HEK293 (cell line): ENCODE results near the gene LUC7L2.

Experiments
- CTCF ChIA-PET: fragments of 350-600 bp; formaldehyde crosslinking; extraction: SDS; loops from one replicate; lab custom pipeline; 2021; ENCODE audit warnings: antibody characterized with exemption; lab: Yijun Ruan, JAX
- POLR2A ChIA-PET: fragments of 300-600 bp; formaldehyde crosslinking; extraction: SDS; loops from one replicate; lab custom pipeline; 2020; ENCODE audit warnings: antibody characterized with exemption, inconsistent platforms; lab: Yijun Ruan, JAX
- H3K27ac ChIP-seq: fragments of 200-500 bp; sonication (Bioruptor generic); 2 replicates; pipeline ENCODE4 v1.5.1; 2014; ENCODE audit warnings: low read depth, low read length, control low read depth, inconsistent platforms; ENCODE audit errors: extremely low read depth
- H3K36me3 ChIP-seq, 2 experiments: fragments of 200-500 bp in 1 of 2; sonication (Bioruptor generic) in 1 of 2; 1 replicate in 1 of 2; 2 replicates in 1 of 2; pipeline ENCODE4 v1.5.1; 2014 to 2017; ENCODE audit warnings: inconsistent platforms in 2 of 2, low read length in 2 of 2; ENCODE audit not compliant: control insufficient read depth in 2 of 2, insufficient read depth in 1 of 2
- H3K4me1 ChIP-seq: fragments of 200-500 bp; sonication (Bioruptor generic); 2 replicates; pipeline ENCODE4 v1.5.1; 2014; ENCODE audit warnings: mild to moderate bottlenecking, low read length, inconsistent platforms; ENCODE audit not compliant: control insufficient read depth, insufficient read depth
- H3K4me3 ChIP-seq: 2 replicates; pipeline ENCODE4 v1.5.1; 2011; ENCODE audit warnings: low read depth, mild to moderate bottlenecking, control low read depth, low read length, moderate library complexity
- H3K9me3 ChIP-seq: fragments of 200-500 bp; sonication (Bioruptor generic); 2 replicates; pipeline ENCODE4 v1.5.1; 2014; ENCODE audit warnings: low read depth, low read length, inconsistent platforms; ENCODE audit not compliant: control insufficient read depth, insufficient read depth
- HOXD13 ChIP-seq: sonication (generic); formaldehyde crosslinking; IDR thresholded peaks from 2 replicates; pipeline ENCODE4 v1.8.0; 2022; ENCODE audit warnings: missing genetic modification reagents, borderline replicate concordance
- TRIM28 ChIP-seq: IDR thresholded peaks from 2 replicates; pipeline ENCODE4 v1.6.1; 2011; ENCODE audit warnings: low read length, control low read depth, borderline replicate concordance
- ZBTB1 ChIP-seq: fragments of 450-650 bp; formaldehyde crosslinking; IDR thresholded peaks from 2 replicates; pipeline ENCODE4 v1.5.1; 2016; ENCODE audit warnings: missing biosample characterization, missing genetic modification characterization
- ZNF114 ChIP-seq: fragments of 450-650 bp; formaldehyde crosslinking; IDR thresholded peaks from 2 replicates; pipeline ENCODE4 v1.5.0; 2017; ENCODE audit warnings: missing biosample characterization, missing genetic modification characterization
- ZNF121 ChIP-seq: fragments of 450-650 bp; formaldehyde crosslinking; IDR thresholded peaks from 2 replicates; pipeline ENCODE4 v1.5.1; 2016; ENCODE audit warnings: missing biosample characterization, missing genetic modification characterization
- ZNF138 ChIP-seq: fragments of 450-650 bp; formaldehyde crosslinking; IDR thresholded peaks from 2 replicates; pipeline ENCODE4 v1.5.1; 2016; ENCODE audit warnings: missing biosample characterization, missing genetic modification characterization, borderline replicate concordance
- ZNF274 ChIP-seq, 2 experiments: fragments of 200-500 bp in 1 of 2; fragments of 450-650 bp in 1 of 2; sonication (Bioruptor generic) in 1 of 2; formaldehyde crosslinking in 1 of 2; IDR thresholded peaks; 2 replicates each; pipeline versions ENCODE4 v1.5.1 to v1.6.1; 2014 to 2016; ENCODE audit warnings: borderline replicate concordance in 1 of 2, inconsistent platforms in 1 of 2, low read length in 1 of 2, missing biosample characterization in 1 of 2, missing genetic modification characterization in 1 of 2
- ZNF302 ChIP-seq: fragments of 450-650 bp; formaldehyde crosslinking; IDR thresholded peaks from 2 replicates; pipeline ENCODE4 v1.5.1; 2016; ENCODE audit warnings: missing biosample characterization, missing genetic modification characterization, low read depth
- ZNF366 ChIP-seq: fragments of 450-650 bp; formaldehyde crosslinking; conservative IDR thresholded peaks from 2 replicates; pipeline ENCODE4 v1.5.1; 2016; ENCODE audit warnings: missing biosample characterization, missing genetic modification characterization
- ZNF555 ChIP-seq: fragments of 450-650 bp; formaldehyde crosslinking; conservative IDR thresholded peaks from 2 replicates; pipeline ENCODE4 v1.5.1; 2017; ENCODE audit warnings: missing biosample characterization, mild to moderate bottlenecking, missing genetic modification characterization, inconsistent platforms
- ZNF658 ChIP-seq: fragments of 450-650 bp; formaldehyde crosslinking; IDR thresholded peaks from 2 replicates; pipeline ENCODE4; 2016; ENCODE audit warnings: missing biosample characterization, missing genetic modification characterization
- ZNF707 ChIP-seq: fragments of 450-650 bp; formaldehyde crosslinking; IDR thresholded peaks from 2 replicates; pipeline ENCODE4 v1.5.1; 2016; ENCODE audit warnings: missing biosample characterization, missing genetic modification characterization
- ZSCAN4 ChIP-seq: fragments of 450-650 bp; formaldehyde crosslinking; IDR thresholded peaks from 2 replicates; pipeline ENCODE4 v1.5.1; 2017; ENCODE audit warnings: missing biosample characterization, missing genetic modification characterization
- TF ChIP-seq, protein P1 (sequence below): fragments of 450-650 bp; IDR thresholded peaks from 2 replicates; pipeline ENCODE4 v1.5.1; 2018; ENCODE audit warnings: missing biosample characterization, missing genetic modification characterization
- TF ChIP-seq, protein P2 (sequence below): fragments of 450-650 bp; formaldehyde crosslinking; IDR thresholded peaks from 2 replicates; pipeline ENCODE4 v1.5.1; 2016; ENCODE audit warnings: missing biosample characterization, missing genetic modification characterization
- TF ChIP-seq, protein P3 (sequence below): fragments of 450-650 bp; formaldehyde crosslinking; conservative IDR thresholded peaks from 2 replicates; pipeline ENCODE4 v1.5.1; 2016; ENCODE audit warnings: low read depth, missing biosample characterization, missing genetic modification characterization

The LUC7L2 gene

DNA sequence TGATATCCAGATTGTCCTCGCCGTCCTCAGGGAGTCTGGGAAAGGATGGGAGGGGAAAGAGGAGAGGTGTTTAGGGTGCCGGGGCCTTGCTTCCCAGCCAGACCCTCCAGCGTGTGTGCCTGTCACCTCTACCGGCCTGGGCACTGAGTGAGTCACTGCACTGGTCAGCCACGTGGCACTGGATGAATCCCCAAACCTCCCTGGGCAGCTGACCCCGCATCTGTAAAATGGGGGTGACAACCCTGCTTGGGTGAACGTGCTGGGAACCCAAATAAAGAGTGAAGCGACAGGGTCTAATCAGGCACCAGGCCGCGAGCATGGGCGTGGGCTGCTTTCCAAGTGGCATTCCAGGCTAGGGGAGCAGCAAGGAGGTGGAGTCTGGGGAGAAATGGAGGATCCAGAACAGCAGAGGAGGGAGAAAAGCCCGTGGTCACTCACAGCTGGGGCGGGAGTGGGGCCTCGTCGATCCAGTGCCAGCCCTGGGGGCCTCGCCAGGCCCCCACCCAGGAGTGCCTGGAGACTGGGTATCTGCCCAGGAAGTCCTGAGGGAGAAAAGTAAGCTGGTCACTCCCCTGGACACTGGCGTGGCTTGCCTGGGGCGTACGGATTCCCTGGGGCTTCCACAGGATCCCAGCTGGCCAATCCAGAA, 94.1 kb downstream of the LUC7L2 start:
- Histone ChIP-seq H3K9me3 (no peaks in the 10 kb centered on the region), H3K4me3 (no peak overlapping the region), H3K27ac (no peak overlapping the region), H3K4me1 (no peaks in the 10 kb centered on the region), H3K36me3 (no peaks in the 10 kb centered on the region)
- TF ChIP-seq, protein P1, sequence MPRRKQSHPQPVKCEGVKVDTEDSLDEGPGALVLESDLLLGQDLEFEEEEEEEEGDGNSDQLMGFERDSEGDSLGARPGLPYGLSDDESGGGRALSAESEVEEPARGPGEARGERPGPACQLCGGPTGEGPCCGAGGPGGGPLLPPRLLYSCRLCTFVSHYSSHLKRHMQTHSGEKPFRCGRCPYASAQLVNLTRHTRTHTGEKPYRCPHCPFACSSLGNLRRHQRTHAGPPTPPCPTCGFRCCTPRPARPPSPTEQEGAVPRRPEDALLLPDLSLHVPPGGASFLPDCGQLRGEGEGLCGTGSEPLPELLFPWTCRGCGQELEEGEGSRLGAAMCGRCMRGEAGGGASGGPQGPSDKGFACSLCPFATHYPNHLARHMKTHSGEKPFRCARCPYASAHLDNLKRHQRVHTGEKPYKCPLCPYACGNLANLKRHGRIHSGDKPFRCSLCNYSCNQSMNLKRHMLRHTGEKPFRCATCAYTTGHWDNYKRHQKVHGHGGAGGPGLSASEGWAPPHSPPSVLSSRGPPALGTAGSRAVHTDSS, result no peak
- TF ChIP-seq ZNF366 (tag by site-specific recombination) (no peak), ZNF707 (tag by site-specific recombination) (no peak), ZNF121 (tag by site-specific recombination) (no peak), ZNF658 (tag by site-specific recombination) (no peak), ZNF274 (IDR thresholded peaks at IDR 0.05; ENCODE audit: low read length) (no peak), ZNF274 (tag by site-specific recombination; IDR thresholded peaks at IDR 0.05; ENCODE audit: borderline replicate concordance) (no peak), ZBTB1 (tag by site-specific recombination) (no peak), ZSCAN4 (tag by site-specific recombination) (no peak), ZNF555 (no peak), HOXD13 (CRISPR knock-in tag) (no peak), ZNF302 (tag by site-specific recombination) (no peak), TRIM28 (no peak), ZNF114 (tag by site-specific recombination) (no peak), ZNF138 (tag by site-specific recombination) (no peak)
- TF ChIP-seq, protein P2, sequence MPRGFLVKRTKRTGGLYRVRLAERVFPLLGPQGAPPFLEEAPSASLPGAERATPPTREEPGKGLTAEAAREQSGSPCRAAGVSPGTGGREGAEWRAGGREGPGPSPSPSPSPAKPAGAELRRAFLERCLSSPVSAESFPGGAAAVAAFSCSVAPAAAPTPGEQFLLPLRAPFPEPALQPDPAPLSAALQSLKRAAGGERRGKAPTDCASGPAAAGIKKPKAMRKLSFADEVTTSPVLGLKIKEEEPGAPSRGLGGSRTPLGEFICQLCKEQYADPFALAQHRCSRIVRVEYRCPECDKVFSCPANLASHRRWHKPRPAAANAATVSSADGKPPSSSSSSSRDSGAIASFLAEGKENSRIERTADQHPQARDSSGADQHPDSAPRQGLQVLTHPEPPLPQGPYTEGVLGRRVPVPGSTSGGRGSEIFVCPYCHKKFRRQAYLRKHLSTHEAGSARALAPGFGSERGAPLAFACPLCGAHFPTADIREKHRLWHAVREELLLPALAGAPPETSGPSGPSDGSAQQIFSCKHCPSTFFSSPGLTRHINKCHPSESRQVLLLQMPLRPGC, result no peak
- TF ChIP-seq, protein P3, sequence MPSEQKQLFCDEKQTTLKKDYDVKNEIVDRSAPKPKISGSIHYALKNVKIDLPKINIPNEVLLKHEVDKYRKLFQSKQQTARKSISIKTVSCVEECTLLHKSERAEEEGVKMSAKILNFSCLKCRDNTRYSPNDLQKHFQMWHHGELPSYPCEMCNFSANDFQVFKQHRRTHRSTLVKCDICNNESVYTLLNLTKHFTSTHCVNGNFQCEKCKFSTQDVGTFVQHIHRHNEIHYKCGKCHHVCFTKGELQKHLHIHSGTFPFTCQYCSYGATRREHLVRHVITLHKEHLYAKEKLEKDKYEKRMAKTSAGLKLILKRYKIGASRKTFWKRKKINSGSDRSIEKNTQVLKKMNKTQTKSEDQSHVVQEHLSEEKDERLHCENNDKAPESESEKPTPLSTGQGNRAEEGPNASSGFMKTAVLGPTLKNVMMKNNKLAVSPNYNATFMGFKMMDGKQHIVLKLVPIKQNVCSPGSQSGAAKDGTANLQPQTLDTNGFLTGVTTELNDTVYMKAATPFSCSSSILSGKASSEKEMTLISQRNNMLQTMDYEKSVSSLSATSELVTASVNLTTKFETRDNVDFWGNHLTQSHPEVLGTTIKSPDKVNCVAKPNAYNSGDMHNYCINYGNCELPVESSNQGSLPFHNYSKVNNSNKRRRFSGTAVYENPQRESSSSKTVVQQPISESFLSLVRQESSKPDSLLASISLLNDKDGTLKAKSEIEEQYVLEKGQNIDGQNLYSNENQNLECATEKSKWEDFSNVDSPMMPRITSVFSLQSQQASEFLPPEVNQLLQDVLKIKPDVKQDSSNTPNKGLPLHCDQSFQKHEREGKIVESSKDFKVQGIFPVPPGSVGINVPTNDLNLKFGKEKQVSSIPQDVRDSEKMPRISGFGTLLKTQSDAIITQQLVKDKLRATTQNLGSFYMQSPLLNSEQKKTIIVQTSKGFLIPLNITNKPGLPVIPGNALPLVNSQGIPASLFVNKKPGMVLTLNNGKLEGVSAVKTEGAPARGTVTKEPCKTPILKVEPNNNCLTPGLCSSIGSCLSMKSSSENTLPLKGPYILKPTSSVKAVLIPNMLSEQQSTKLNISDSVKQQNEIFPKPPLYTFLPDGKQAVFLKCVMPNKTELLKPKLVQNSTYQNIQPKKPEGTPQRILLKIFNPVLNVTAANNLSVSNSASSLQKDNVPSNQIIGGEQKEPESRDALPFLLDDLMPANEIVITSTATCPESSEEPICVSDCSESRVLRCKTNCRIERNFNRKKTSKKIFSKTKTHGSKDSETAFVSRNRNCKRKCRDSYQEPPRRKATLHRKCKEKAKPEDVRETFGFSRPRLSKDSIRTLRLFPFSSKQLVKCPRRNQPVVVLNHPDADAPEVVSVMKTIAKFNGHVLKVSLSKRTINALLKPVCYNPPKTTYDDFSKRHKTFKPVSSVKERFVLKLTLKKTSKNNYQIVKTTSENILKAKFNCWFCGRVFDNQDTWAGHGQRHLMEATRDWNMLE (tag by site-specific recombination), result no peak
- CTCF ChIA-PET, result interaction anchor here (0.6 to 2.5 kb wide), 3 partner anchors 18 to 104 kb away, joined by 3 to 9 read pairs (median 4); no protein-coding TSS in a partner anchor
- POLR2A ChIA-PET, result interaction anchor here (0.6 kb wide), 1 partner anchor 36 kb away, joined by 4 read pairs; no protein-coding TSS in a partner anchor
